Skeletal muscle cell (primary cell): ENCODE measurements around the gene CRY2.

Source experiments
- DNase-seq: peaks from one replicate; pipeline ENCODE4 v3.0.0-alpha.2; 2010; ENCODE audit warnings: low read depth
- H3K4me3 ChIP-seq: 2 replicates; pipeline ENCODE4 v1.5.1; 2011; ENCODE audit warnings: low read depth, mild to moderate bottlenecking, control low read depth, low read length, moderate library complexity

CRY2 gene

DNA sequence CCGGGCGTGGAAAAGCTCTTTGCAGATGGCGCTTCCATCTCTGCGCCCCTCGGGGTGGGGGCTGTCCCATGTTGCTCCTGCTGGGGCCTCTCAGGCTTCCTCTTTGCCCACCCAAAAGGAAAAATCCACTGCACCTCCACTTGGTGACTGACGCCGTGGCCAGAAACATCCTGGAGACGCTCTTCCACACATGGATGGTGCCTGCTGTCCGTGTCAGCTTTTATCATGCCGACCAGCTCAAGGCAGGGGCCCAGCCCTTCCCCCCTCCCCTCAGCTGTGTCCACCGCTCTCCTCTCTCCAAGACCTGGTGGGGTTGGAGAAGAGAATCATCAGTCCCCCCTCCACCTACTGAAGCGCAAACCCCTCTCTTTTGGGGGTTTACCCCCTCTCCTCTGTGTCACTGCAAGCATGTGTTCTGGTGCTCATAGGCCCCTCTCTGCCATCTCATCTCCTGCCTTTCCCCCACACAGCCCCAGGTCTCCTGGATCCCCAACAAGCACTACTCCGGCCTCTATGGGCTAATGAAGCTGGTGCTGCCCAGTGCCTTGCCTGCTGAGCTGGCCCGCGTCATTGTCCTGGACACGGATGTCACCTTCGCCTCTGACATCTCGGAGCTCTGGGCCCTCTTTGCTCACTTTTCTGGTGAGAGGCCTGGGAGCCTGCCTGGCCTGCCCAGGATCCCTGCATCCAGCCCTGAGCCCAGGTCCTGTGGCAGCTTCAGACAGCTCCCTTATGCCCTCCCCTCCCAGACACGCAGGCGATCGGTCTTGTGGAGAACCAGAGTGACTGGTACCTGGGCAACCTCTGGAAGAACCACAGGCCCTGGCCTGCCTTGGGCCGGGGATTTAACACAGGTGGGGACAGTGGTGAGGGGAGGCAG lies 77.0 kb downstream of the CRY2 start:
- no peak overlapping the region for H3K4me3 ChIP-seq
- DNase-seq = no peak

DNA sequence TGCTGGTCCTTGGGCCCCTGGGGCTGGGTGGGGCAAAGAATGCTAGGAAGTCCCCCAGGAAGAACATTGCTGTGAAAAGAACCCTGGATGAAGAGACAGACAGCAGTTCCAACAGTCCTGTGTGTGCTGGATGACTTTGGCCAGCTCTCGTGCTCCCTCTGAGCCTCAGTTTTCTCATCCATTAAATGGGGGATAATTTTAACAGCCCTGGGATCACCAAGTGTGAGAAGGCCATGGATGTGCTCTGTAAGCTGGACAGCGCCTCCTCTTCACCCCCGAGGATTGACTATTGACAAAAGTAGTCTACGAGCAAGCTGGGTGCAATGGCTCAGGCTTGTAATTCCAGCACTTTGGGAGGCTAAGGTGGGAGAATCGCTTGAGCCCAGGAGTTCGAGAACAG lies 77.7 kb downstream of the CRY2 start:
- DNase-seq = no peak

DNA sequence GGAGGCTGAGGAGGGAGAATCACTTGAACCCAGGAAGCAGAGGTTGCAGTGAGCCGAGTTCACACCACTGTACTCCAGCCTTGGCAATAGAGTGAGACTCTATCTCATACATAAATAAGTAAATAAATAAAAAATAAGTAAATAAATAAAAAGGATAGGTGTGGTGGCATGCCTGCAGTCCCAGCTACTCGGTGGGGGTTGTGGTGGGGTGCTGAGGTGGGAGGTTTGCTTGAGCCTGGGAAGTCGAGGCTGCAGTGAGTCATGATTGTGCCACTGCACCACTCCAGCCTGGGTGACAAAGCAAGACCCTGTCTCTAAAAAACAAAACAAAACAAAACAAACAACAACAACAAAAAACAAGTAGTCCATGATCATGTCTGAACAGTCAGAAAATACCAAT lies 78.3 kb downstream of the CRY2 start:
- H3K4me3 ChIP-seq = no peak overlapping the region

More for the DNA sequence above, 77.7 kb downstream of the CRY2 start:
- no peak overlapping the region for H3K4me3 ChIP-seq

DNA sequence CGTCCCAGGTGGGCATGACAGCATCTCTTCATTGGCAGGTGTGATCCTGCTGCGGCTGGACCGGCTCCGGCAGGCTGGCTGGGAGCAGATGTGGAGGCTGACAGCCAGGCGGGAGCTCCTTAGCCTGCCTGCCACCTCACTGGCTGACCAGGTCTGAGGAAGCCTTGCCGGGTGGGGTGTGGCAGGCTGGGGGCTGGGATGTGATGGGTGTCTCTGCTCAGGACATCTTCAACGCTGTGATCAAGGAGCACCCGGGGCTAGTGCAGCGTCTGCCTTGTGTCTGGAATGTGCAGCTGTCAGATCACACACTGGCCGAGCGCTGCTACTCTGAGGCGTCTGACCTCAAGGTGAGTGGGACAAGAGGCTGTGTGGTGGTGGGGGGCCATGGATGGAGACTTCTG lies 78.7 kb downstream of the CRY2 start:
- DNase-seq = no peak
- no peak overlapping the region for H3K4me3 ChIP-seq

More for the DNA sequence above, 78.3 kb downstream of the CRY2 start:
- DNase-seq = no peak

DNA sequence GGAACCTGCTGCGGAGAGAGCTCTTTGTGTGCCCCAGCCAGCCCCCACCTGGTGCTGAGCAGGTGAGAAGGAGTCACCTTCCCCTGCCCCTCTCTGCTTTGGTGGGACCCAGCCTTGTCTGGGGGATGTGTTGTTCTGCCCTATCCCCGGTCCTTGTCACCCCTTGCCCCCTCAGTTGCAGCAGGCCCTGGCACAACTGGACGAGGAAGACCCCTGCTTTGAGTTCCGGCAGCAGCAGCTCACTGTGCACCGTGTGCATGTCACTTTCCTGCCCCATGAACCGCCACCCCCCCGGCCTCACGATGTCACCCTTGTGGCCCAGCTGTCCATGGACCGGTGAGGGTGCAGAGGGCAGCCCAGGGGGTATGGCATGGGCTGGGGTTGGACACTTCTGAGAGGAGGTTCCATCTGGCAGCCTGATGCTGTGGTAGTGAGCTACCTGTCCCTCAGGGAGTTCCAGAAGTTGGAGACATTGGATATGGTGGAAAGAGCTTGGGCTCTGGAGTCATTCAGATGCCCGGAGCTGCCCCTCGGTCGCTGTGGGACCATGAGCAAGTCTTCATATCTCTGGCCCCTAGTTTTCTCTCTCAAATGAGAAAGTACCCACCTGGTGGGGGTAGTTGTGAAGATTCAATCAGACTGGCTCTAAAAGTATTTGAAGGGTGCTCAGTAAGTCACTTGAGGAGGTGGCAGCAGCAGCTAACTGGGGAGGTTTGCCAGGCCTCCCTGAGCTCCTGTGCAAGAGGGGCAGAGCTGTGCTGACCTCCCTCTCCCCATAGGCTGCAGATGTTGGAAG lies 79.5 kb downstream of the CRY2 start:
- no peak for DNase-seq
- no peak overlapping the region for H3K4me3 ChIP-seq

DNA sequence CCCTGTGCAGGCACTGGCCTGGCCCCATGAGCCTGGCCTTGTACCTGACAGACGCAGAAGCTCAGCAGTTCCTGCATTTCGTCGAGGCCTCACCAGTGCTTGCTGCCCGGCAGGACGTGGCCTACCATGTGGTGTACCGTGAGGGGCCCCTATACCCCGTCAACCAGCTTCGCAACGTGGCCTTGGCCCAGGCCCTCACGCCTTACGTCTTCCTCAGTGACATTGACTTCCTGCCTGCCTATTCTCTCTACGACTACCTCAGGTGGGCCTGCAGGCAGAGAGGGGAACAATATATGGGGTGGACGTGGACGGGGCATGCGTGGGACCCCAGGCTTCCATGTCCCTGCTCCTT lies 80.0 kb downstream of the CRY2 start:
- no peak overlapping the region for H3K4me3 ChIP-seq
- no peak for DNase-seq

DNA sequence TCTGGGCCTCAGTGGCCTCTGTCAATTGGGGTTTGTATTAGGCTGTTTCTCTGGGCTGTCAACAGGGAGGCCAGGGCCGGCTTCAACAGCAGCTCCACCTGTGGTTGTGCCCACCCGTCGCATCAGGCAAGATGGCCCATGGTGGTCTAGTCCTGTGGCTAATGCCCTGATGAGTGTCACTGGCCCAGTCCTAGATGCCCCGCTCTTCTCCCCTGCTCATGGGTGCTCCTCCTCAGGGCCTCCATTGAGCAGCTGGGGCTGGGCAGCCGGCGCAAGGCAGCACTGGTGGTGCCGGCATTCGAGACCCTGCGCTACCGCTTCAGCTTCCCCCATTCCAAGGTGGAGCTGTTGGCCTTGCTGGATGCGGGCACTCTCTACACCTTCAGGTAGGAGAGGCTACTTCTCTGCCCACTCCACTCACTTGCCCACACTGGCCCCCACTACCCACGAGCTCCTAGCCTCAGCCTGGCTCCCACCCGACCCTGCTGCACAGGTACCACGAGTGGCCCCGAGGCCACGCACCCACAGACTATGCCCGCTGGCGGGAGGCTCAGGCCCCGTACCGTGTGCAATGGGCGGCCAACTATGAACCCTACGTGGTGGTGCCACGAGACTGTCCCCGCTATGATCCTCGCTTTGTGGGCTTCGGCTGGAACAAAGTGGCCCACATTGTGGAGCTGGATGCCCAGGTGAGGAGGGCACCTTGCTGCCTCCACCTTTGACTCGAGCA lies 80.6 kb downstream of the CRY2 start:
- no peak for DNase-seq
- no peak overlapping the region for H3K4me3 ChIP-seq

DNA sequence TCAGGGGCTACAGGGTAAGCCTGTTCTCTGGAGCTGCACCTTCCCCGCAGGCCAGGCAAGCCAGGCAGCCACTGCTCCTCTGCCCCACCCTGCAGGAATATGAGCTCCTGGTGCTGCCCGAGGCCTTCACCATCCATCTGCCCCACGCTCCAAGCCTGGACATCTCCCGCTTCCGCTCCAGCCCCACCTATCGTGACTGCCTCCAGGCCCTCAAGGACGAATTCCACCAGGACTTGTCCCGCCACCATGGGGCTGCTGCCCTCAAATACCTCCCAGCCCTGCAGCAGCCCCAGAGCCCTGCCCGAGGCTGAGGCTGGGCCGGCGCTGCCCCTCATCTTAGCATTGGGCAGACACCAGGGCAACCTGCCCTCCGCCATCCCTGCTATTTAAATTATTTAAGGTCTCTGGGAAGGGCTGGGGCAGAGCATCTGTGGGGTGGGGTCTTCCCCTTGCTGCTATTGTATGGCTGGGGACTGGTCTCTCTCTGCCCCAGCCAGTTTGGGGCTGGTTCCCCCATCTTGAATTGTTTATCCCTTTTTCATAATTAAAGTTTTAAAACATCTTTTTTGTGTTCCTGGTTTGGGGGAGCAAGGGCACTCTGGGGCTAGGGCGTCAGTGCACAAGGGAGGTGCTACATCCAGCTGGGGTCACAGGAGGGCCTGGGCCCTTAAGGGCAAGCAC lies 81.4 kb downstream of the CRY2 start:
- no peak overlapping the region for H3K4me3 ChIP-seq
- no peak for DNase-seq

DNA sequence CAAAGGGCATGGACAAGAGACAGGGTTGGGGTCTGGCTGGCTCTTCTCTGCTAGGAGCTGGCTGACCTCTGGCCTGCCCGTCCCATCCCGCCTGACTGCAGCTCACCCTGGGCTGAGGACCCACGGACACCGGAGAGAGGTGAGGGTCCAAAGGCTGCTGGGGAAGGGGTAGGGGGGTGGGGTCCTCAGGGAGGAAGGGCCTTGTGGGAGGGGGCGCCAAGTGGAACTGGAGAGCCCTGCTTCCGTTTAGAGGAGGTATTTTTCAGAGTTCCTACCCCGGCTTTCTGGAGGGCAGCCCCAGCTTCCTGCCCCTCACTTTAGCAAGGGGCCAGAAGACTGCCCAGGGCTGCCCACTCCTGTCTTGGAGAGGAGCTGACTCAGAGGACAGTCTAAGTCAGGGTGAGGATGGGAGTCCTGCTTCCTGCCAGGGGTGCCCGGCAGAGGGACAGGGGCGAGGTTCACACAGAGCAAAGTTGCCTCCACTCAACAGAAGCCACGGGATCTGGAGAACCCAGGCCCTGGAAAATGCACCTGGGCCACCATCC lies 82.3 kb downstream of the CRY2 start:
- DNase-seq = no peak
- H3K4me3 ChIP-seq = no peak overlapping the region

DNA sequence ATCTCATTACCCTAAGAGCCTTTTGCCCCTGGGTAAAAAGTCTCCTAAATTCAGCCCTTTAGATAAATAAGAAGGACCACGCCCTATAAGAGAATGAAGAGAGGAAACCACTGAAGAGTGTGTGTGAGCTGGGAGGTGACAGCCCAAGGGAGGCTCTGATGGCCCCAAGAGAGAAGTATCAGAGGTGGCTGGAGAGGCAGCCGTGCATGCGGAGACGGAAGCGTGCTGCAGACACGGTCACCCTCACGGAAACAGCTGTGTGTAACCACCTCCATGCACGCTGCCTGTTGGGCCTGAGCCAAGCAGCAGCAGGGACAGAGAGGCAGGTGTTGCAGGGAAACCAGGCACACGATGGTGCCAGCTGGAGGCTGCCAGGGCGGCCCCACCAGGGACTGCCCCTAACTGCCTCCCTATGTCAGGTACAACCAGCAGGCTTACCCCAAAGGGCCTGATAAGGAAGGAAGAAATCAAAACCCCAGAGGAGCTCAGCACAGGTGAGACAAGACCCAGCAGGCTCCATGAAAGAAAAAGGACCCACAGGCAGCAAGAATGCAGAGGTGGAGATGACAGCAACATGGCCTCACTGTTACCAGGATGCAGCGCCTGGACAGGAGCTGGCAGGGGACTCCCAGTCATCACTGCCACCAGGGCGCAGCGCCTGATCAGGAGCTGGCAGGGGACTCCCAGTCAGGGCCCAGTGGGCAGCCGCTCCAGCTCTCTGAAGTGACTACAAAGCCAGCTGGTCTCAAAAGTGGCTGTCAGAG lies 82.9 kb downstream of the CRY2 start:
- no peak for DNase-seq
- no peak overlapping the region for H3K4me3 ChIP-seq

DNA sequence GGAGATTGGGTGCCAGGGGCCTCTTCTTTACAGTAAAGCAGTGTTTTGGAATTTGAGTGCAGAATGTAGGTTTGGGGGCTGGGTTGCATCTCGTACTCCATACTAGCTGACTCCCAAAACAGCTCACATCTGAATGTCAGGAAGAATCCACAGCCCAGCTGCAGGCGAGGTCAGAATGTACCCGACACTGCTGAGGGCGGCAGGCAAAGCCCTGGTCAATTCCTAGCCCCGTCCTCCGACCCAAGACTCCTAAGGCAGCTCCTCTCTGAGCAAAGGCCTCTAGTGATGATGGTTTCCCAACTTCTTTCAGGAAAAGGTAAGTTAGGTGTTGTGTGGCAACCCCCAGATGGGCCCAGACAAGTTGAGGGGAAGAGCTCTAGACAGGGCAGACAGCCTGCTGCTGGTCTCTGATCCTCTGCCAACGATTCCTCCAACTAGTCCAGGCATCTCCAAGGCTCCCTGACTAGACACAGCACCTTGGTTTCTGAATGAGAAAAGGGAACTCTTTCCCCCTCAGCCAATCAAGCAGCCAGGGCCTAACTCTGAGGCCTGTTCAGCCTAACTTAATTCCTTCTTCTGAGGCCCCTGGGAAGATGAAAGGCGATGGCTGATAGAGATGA lies 83.8 kb downstream of the CRY2 start:
- H3K4me3 ChIP-seq = no peak overlapping the region
- DNase-seq = no peak

DNA sequence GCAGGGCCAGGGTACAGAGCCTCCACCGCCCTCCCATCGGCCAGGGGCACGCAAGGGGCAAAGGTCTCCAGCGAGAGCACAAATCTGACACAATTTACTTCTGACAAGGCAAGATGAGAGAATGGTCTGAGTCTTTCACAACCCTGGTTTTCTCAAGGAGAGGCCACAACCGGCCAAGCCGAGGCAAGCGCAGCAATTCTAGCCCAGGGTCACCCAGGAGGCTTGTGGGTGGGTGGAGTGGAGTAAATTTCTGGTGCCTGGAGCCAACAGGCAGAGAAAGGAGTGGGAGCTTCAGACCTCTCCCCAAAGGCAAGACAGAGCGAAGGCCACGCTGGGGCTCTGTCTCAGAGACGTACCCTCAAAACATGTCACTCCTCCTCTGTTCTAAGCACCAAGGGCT lies 84.5 kb downstream of the CRY2 start:
- H3K4me3 ChIP-seq = no peak overlapping the region
- no peak for DNase-seq

DNA sequence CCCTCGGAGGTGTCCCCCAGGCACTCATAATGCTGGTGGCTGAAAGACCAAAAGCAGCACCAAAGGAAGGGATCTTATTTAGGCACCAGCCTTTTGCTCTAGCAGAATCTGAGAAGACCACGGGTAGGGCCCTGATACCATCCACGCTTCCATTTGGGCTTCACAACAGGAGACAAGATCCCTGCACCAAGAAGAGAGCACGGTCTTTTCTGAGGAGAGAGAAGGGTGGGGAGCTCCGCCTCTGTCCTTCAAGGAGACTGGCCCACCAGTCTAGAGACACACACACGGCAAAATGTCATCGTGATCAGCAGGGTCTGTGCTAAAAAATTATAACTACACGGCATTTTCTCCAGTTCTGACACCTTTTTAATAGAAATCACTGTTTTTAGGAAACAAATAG lies 84.9 kb downstream of the CRY2 start:
- H3K4me3 ChIP-seq = no peak overlapping the region

More for the DNA sequence above, 84.9 kb downstream of the CRY2 start:
- DNase-seq = no peak
